ENCODE results near the gene PALD1.

- TF ChIP-seq CTCF (IDR thresholded peaks at IDR 0.05) = no peak
- no peak for TF ChIP-seq EZH2 (IDR thresholded peaks at IDR 0.05)
Measured at GRCh38 chr10:70493660-70494234, 15.2 kb downstream of the PALD1 start.

All from neural progenitor cell (in vitro differentiated cells).